ENCODE results near the gene CHI3L2.

DNA sequence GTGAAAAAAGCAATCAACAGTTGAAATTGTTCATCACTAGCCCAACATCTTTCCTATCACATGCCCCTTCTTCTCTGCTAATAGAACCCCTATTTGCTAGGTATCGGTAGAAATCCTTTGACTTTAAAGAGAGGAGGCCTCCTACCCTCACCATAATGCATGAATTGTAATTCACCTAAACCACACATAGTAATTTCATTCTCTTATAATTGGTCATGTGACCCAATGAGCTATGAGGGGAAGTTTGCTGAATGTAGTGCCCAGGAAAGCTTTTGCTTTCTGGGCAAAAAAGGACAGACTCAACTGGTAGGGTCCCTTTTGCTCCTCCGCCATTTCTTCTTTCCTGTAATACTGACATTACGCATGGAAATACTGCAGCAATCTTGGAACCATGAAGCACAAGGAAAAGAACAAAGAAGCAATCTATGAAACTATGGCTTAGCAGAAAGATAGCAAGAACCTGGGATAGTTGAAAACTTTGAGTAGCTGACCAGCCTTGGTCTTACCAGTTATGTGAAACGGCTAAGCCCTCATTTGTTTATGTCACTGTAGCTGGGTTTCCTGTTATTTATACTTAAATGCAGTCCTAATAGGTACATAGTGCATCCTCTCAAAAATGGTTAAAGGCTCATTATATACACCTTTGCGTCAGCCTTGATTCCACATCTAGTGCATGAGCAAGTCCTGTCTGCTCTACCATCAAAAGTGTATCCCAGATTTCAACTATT is 10.2 kb upstream of the CHI3L2 start:
- TF ChIP-seq CTCF (IDR thresholded peaks at IDR 0.05) (no peak), POLR2A (IDR thresholded peaks at IDR 0.05) (no peak)

Data from heart left ventricle (tissue), 13 donors.